ENCODE measurements around the gene FGF9.

DNA sequence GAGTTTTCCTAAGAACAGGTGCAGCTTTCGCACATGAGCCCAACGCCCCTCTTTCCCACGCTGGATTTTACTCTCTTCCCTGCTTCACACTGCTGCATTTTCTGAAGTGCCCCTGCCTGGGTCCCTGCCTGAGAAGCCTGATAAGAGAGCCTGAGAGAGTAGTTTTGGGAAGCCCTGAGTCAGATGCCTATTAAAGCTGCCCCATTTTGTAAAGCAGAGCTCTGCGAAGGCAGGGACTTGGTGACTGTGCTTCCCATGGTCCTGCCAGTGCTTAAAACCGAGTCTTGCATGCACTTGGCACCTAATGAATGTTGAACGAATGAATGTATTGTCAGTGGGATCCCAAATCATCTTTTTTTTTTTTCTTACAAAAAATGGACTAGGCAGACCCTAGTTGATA lies 18.2 kb downstream of the FGF9 start:
- TF ChIP-seq, protein P1, sequence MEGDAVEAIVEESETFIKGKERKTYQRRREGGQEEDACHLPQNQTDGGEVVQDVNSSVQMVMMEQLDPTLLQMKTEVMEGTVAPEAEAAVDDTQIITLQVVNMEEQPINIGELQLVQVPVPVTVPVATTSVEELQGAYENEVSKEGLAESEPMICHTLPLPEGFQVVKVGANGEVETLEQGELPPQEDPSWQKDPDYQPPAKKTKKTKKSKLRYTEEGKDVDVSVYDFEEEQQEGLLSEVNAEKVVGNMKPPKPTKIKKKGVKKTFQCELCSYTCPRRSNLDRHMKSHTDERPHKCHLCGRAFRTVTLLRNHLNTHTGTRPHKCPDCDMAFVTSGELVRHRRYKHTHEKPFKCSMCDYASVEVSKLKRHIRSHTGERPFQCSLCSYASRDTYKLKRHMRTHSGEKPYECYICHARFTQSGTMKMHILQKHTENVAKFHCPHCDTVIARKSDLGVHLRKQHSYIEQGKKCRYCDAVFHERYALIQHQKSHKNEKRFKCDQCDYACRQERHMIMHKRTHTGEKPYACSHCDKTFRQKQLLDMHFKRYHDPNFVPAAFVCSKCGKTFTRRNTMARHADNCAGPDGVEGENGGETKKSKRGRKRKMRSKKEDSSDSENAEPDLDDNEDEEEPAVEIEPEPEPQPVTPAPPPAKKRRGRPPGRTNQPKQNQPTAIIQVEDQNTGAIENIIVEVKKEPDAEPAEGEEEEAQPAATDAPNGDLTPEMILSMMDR (IDR thresholded peaks at IDR 0.05; ENCODE audit: insufficient read depth, low read length), result no peak
- no peak for TF ChIP-seq POLR2AphosphoS5 (IDR thresholded peaks at IDR 0.05; ENCODE audit: low read depth)

All from HL-60 (cell line).